GM18858 (cell line): ENCODE measurements around the gene KCNA2.

Experiments used
- ATAC-seq: cut with Tn5 transposase; IDR thresholded peaks from one replicate; pipeline ENCODE4 v1.9.1; 2021; ENCODE audit not compliant: unreplicated experiment

KCNA2 gene

GRCh38 chr1:110570901-110571300 lies 35.3 kb downstream of the KCNA2 start:
- no peak for ATAC-seq

GRCh38 chr1:110570307-110570706 lies 35.9 kb downstream of the KCNA2 start:
- ATAC-seq = no peak

- ATAC-seq = no peak
Measured at GRCh38 chr1:110566836-110567235, 39.3 kb downstream of the KCNA2 start.

- no peak for ATAC-seq
Measured at GRCh38 chr1:110565565-110565964, 40.6 kb downstream of the KCNA2 start.

- no peak for ATAC-seq
Measured at GRCh38 chr1:110563089-110563488, 43.1 kb downstream of the KCNA2 start.

GRCh38 chr1:110561596-110561995 lies 44.6 kb downstream of the KCNA2 start:
- ATAC-seq = no peak

- no peak for ATAC-seq
Measured at GRCh38 chr1:110559157-110559556, 47.0 kb downstream of the KCNA2 start.

- ATAC-seq = no peak
Measured at GRCh38 chr1:110557481-110557880, 48.7 kb downstream of the KCNA2 start.

- ATAC-seq = no peak
Measured at GRCh38 chr1:110556471-110556807, 49.7 kb downstream of the KCNA2 start.

GRCh38 chr1:110555807-110556470 lies 50.2 kb downstream of the KCNA2 start:
- ATAC-seq = no peak

GRCh38 chr1:110554871-110555801 lies 51.0 kb downstream of the KCNA2 start:
- no peak for ATAC-seq

GRCh38 chr1:110551278-110551809 lies 54.8 kb downstream of the KCNA2 start:
- ATAC-seq = no peak

GRCh38 chr1:110549831-110550230 lies 56.3 kb downstream of the KCNA2 start:
- no peak for ATAC-seq

GRCh38 chr1:110548381-110548780 lies 57.8 kb downstream of the KCNA2 start:
- ATAC-seq = no peak

- ATAC-seq = no peak
Measured at GRCh38 chr1:110547017-110547416, 59.1 kb downstream of the KCNA2 start.

GRCh38 chr1:110545492-110545891 lies 60.7 kb downstream of the KCNA2 start:
- ATAC-seq = no peak

- ATAC-seq = no peak
Measured at GRCh38 chr1:110544753-110545152, 61.4 kb downstream of the KCNA2 start.
